ENCODE data around the gene SYT2. TPM values are rescaled to one million over a fixed set of nuclear protein-coding genes. Genes with fewer than 3 reads are reported as not detected.

SYT2 gene
- total and polyA plus RNA-seq, 11 donors: 0.03 to 0.09 (median 0.06) TPM; not detected in 6

- WGBS, 4 donors: 57 to 72% (median 69%) methylated on average over 7 of the region's 7 CpGs
- no peak for TF ChIP-seq CTCF (IDR thresholded peaks at IDR 0.05)
- no peak for TF ChIP-seq POLR2A (IDR thresholded peaks at IDR 0.05)
- H3K9me3 ChIP-seq: no peaks in the 10 kb centered on the region
- no peaks in the 10 kb centered on the region for H3K36me3 ChIP-seq
- DNase-seq (no peak), ATAC-seq (no peak)
- no peak overlapping the region for H3K27ac ChIP-seq
- no peak overlapping the region for H3K4me3 ChIP-seq
- no peaks in the 10 kb centered on the region for H3K4me1 ChIP-seq
- intact Hi-C loops (cut with DNase I): no loop called here
- peaks cover 0 to 39% (median 4%) of the 10 kb centered on the region in 9 donors for H3K27me3 ChIP-seq
These were observed 21.9 kb downstream of the SYT2 start for GRCh38 chr1:202688401-202688800.

- ATAC-seq (no peak), DNase-seq (no peak)
- H3K36me3 ChIP-seq: no peaks in the 10 kb centered on the region
- intact Hi-C loops (cut with DNase I): no loop called here
- no peak overlapping the region for H3K4me3 ChIP-seq
- 69 to 74% (median 71%) methylated on average over 3 of the region's 3 CpGs for WGBS, 4 donors
- H3K27me3 ChIP-seq: peaks cover 0 to 42% (median 4%) of the 10 kb centered on the region in 9 donors
- no peaks in the 10 kb centered on the region for H3K9me3 ChIP-seq
- no peak for TF ChIP-seq POLR2A (IDR thresholded peaks at IDR 0.05)
- TF ChIP-seq CTCF (IDR thresholded peaks at IDR 0.05): no peak
- H3K27ac ChIP-seq: no peak overlapping the region
- H3K4me1 ChIP-seq: no peaks in the 10 kb centered on the region
These were observed 22.5 kb downstream of the SYT2 start for GRCh38 chr1:202687798-202688197.

GRCh38 chr1:202687370-202687769 lies 22.9 kb downstream of the SYT2 start:
- Histone ChIP-seq H3K4me1 (no peaks in the 10 kb centered on the region), H3K27ac (no peak overlapping the region), H3K9me3 (no peaks in the 10 kb centered on the region), H3K36me3 (no peaks in the 10 kb centered on the region), H3K4me3 (no peak overlapping the region), H3K27me3 (peaks cover 0 to 46% (median 4%) of the 10 kb centered on the region in 9 donors)
- no peak for DNase-seq
- TF ChIP-seq CTCF (IDR thresholded peaks at IDR 0.05): no peak
- no peak for TF ChIP-seq POLR2A (IDR thresholded peaks at IDR 0.05)
- intact Hi-C loops (cut with DNase I): no loop called here
- ATAC-seq: no peak
- 63 to 76% (median 68%) methylated on average over 10 to 11 of the region's 11 CpGs for WGBS, 4 donors

- Histone ChIP-seq H3K9me3 (no peaks in the 10 kb centered on the region), H3K27me3 (peaks cover 0 to 58% (median 11%) of the 10 kb centered on the region in 9 donors), H3K4me1 (no peaks in the 10 kb centered on the region), H3K4me3 (no peak overlapping the region), H3K27ac (no peak overlapping the region), H3K36me3 (no peaks in the 10 kb centered on the region)
- ATAC-seq (no peak), DNase-seq (no peak)
- TF ChIP-seq POLR2A (IDR thresholded peaks at IDR 0.05) (no peak), CTCF (IDR thresholded peaks at IDR 0.05) (no peak)
- 57 to 70% (median 64%) methylated on average over 4 to 6 of the region's 6 CpGs for WGBS, 4 donors
- intact Hi-C loops (cut with DNase I): no loop called here
These were observed 24.6 kb downstream of the SYT2 start for GRCh38 chr1:202685641-202686040.

Data from heart left ventricle (tissue), 16 donors.